GM12873 (cell line): Measurements from ENCODE around the gene LUZP1.

ENCODE experiments used
- CTCF ChIP-seq: IDR thresholded peaks from 2 replicates; pipeline ENCODE4 v1.5.1; 2012; ENCODE audit warnings: low read depth, mild to moderate bottlenecking, moderate library complexity, low read length, control low read depth; ENCODE audit not compliant: insufficient read depth; ENCODE audit errors: missing control alignments

Gene LUZP1

GRCh38 chr1:23169727-23170335, 1.2 kb upstream of the LUZP1 start:
- no peak for TF ChIP-seq CTCF

GRCh38 chr1:23169195-23169575, 529 bp upstream of the LUZP1 start:
- no peak for TF ChIP-seq CTCF

- no peak for TF ChIP-seq CTCF
Observed at GRCh38 chr1:23168079-23168444, 594 bp downstream of the LUZP1 start.

- no peak for TF ChIP-seq CTCF
Observed at GRCh38 chr1:23167353-23168078, 1.1 kb downstream of the LUZP1 start.

- TF ChIP-seq CTCF = no peak
Observed at GRCh38 chr1:23166854-23167253, 1.8 kb downstream of the LUZP1 start.

- TF ChIP-seq CTCF = no peak
Observed at GRCh38 chr1:23163395-23163794, 5.3 kb downstream of the LUZP1 start.

GRCh38 chr1:23159963-23160877, 8.4 kb downstream of the LUZP1 start:
- no peak for TF ChIP-seq CTCF
